Vagina (tissue), 2 donors: ENCODE measurements around the gene LIG3. TPM values are rescaled to one million over a fixed set of nuclear protein-coding genes. Genes with fewer than 3 reads are reported as not detected.

Experiments
- DNase-seq, 2 donors: peaks; one replicate each; pipeline ENCODE4 v3.0.0-alpha.2; 2017; ENCODE audit errors: extremely low spot score in 2 of 2
- H3K27ac ChIP-seq: fragments of 200-600 bp; sonication (generic); one replicate; pipeline ENCODE4 v1.5.1; 2019
- H3K27me3 ChIP-seq: fragments of 200-600 bp; sonication (generic); one replicate; pipeline ENCODE4 v1.5.1; 2019
- H3K36me3 ChIP-seq, 2 donors: fragments of 200-600 bp; sonication (generic); one replicate each; pipeline ENCODE4 v1.5.1; 2017 to 2019
- H3K4me1 ChIP-seq: fragments of 200-600 bp; sonication (generic); one replicate; pipeline ENCODE4 v1.5.1; 2019
- H3K4me3 ChIP-seq, 2 donors: fragments of 200-600 bp; sonication (generic); 1 replicate in 1 of 2; 2 replicates in 1 of 2; pipeline ENCODE4 v1.5.1; 2016 to 2019
- H3K9me3 ChIP-seq: fragments of 200-600 bp; sonication (generic); one replicate; pipeline ENCODE4 v1.5.1; 2019
- POLR2A ChIP-seq, 2 donors: fragments of 450-650 bp; IDR thresholded peaks; one replicate each; pipeline ENCODE4 v1.6.1; 2017; ENCODE audit warnings: antibody characterized with exemption in 2 of 2, mild to moderate bottlenecking in 2 of 2, moderate library complexity in 2 of 2
- POLR2AphosphoS5 ChIP-seq, 2 donors: sonication (generic); formaldehyde crosslinking; IDR thresholded peaks; one replicate each; pipeline ENCODE4 v1.9.0; 2017; ENCODE audit warnings: antibody characterized with exemption in 2 of 2, mild to moderate bottlenecking in 2 of 2, low read depth in 1 of 2; ENCODE audit not compliant: insufficient read depth in 1 of 2
- intact Hi-C: fragments of 100-400 bp; cut with DNase I; formaldehyde crosslinking; loops from one replicate; pipeline ENCODE4 v1.15.1; 2023
- total RNA-seq: library from RNA; depleted of rRNA; stranded (reverse); fragments of >200 nt; gene quantifications from one replicate; pipeline ENCODE4 v1.2.3, GENCODE V29; 2016
- TF ChIP-seq, protein P1 (sequence below), 3 experiments: fragments of 450-650 bp in 2 of 3; fragments of 200-600 bp in 1 of 3; sonication (generic) in 1 of 3; IDR thresholded peaks; one replicate each; pipeline ENCODE4 v1.5.1; 2017 to 2019; ENCODE audit warnings: antibody characterized with exemption in 3 of 3, mild to moderate bottlenecking in 2 of 3, moderate library complexity in 2 of 3

The LIG3 gene
- total RNA-seq, 1 donor from 2014 or later = 30.0 TPM

DNA sequence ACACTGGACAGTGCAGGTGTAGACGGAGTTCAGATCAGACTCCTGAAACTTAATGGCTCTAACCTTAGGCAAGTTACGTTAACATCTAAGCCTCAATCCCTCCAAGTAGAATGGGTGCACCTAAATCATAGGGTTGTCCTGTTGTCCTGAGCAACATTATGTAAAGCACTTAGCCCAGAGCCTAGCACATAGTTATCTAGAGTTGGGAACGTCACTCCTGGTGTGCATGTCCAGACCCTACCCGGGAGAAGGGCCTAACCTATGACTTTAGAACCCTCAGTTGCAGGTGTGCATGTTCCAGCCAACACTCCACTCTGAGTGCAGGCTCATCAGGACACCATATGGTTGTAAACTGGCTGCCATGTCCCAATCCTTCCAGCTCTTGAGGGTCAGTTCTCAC, 26.0 kb downstream of the LIG3 start:
- Histone ChIP-seq H3K4me3 (no peak overlapping the region), H3K4me1 (no peaks in the 10 kb centered on the region), H3K27ac (no peak overlapping the region), H3K9me3 (no peaks in the 10 kb centered on the region), H3K27me3 (no peaks in the 10 kb centered on the region), H3K36me3 (peaks cover 0 to 31% of the 10 kb centered on the region in 2 donors)
- TF ChIP-seq POLR2AphosphoS5 (IDR thresholded peaks at IDR 0.05; ENCODE audit: insufficient read depth in 1 of 2, low read depth in 1 of 2) (no peak), POLR2A (IDR thresholded peaks at IDR 0.05) (no peak)
- TF ChIP-seq, protein P1, sequence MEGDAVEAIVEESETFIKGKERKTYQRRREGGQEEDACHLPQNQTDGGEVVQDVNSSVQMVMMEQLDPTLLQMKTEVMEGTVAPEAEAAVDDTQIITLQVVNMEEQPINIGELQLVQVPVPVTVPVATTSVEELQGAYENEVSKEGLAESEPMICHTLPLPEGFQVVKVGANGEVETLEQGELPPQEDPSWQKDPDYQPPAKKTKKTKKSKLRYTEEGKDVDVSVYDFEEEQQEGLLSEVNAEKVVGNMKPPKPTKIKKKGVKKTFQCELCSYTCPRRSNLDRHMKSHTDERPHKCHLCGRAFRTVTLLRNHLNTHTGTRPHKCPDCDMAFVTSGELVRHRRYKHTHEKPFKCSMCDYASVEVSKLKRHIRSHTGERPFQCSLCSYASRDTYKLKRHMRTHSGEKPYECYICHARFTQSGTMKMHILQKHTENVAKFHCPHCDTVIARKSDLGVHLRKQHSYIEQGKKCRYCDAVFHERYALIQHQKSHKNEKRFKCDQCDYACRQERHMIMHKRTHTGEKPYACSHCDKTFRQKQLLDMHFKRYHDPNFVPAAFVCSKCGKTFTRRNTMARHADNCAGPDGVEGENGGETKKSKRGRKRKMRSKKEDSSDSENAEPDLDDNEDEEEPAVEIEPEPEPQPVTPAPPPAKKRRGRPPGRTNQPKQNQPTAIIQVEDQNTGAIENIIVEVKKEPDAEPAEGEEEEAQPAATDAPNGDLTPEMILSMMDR (IDR thresholded peaks at IDR 0.05) = no peak
- DNase-seq = no peak
- intact Hi-C loops = no loop called here

DNA sequence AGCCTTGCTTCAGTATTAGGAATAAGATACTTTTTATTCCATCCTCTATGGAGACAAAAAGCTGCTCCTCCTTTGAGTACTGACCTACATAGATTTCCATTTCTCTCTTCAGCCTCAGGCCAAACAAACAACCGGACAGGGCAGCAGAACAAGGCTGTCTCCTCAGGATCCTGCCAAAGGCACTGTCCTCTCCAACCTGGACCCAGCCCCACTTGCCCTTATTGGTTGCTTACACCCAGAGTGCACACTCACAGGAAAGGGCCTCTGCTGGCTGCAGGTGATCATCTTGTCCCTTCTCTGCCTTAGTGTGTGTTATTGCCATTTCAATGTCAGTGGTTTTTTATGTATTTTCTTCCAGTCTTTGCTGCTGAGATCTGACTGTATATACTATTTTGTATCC, 26.6 kb downstream of the LIG3 start:
- no peak for DNase-seq
- Histone ChIP-seq H3K36me3 (peaks cover 0 to 25% of the 10 kb centered on the region in 2 donors), H3K4me1 (no peaks in the 10 kb centered on the region), H3K27ac (no peak overlapping the region), H3K9me3 (no peaks in the 10 kb centered on the region), H3K27me3 (no peaks in the 10 kb centered on the region), H3K4me3 (no peak overlapping the region)
- no peak for TF ChIP-seq POLR2AphosphoS5 (IDR thresholded peaks at IDR 0.05; ENCODE audit: insufficient read depth in 1 of 2, low read depth in 1 of 2)
- TF ChIP-seq, protein P1 (IDR thresholded peaks at IDR 0.05) = no peak
- no peak for TF ChIP-seq POLR2A (IDR thresholded peaks at IDR 0.05)
- intact Hi-C loops = no loop called here

DNA sequence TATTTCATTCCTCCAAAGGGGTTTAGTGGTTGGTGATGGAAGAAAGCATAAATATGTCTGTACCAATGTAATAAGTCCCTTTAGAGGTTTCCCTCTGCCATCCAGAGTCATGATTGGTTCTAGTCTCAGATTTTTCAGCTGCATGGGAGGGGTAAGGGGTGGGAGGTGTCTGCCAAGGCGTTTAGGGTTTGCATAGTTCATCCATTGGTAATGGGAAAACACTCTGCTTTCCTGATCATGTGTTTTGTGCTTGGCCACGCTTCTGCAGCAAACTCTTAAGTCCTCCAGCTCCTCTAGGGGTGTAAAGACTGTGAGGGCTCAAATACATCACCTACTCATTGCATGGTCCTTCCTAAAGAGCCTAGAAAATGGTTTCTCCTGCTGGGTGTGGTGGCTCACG, 29.8 kb downstream of the LIG3 start:
- TF ChIP-seq POLR2A (IDR thresholded peaks at IDR 0.05) = no peak
- no peak for TF ChIP-seq POLR2AphosphoS5 (IDR thresholded peaks at IDR 0.05; ENCODE audit: insufficient read depth in 1 of 2, low read depth in 1 of 2)
- TF ChIP-seq, protein P1 (IDR thresholded peaks at IDR 0.05) = no peak
- no peaks in the 10 kb centered on the region for H3K4me1 ChIP-seq
- intact Hi-C loops = no loop called here
- H3K27me3 ChIP-seq = no peaks in the 10 kb centered on the region
- no peak overlapping the region for H3K27ac ChIP-seq
- H3K4me3 ChIP-seq = no peak overlapping the region
- H3K9me3 ChIP-seq = no peaks in the 10 kb centered on the region
- no peak for DNase-seq
- peaks cover 0 to 36% of the 10 kb centered on the region in 2 donors for H3K36me3 ChIP-seq

DNA sequence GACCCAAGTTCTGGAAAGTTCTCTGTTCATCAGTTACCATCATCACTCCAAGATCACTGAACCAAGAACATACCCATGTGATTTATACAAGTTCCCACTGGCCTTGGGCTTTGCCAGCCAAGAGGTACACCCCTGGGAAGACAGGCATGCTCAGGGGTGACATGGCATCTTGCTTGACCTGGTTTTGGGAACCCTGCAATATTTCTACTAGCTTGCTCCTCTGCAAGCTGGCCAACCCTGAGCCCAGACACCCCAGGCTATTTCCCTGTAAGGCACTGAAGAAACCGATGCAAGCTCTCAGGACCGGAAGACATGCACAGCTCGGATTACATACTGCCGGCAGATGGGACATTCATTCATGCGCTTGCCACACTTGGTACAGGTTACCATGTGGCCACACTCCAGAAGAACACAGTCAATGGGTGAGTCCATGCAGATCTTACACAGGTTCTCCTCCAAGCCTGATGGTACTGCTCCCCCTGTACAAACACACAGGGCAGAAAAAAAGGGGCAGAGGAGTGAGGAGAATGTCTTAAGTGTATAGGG, 31.4 kb downstream of the LIG3 start:
- intact Hi-C loops = no loop called here
- Histone ChIP-seq H3K4me1 (no peaks in the 10 kb centered on the region), H3K36me3 (peaks cover 0 to 46% of the 10 kb centered on the region in 2 donors), H3K27ac (no peak overlapping the region), H3K4me3 (no peak overlapping the region), H3K27me3 (no peaks in the 10 kb centered on the region), H3K9me3 (no peaks in the 10 kb centered on the region)
- TF ChIP-seq, protein P1 (IDR thresholded peaks at IDR 0.05) = no peak
- TF ChIP-seq POLR2AphosphoS5 (IDR thresholded peaks at IDR 0.05; ENCODE audit: insufficient read depth in 1 of 2, low read depth in 1 of 2) (no peak), POLR2A (IDR thresholded peaks at IDR 0.05) (no peak)
- no peak for DNase-seq

DNA sequence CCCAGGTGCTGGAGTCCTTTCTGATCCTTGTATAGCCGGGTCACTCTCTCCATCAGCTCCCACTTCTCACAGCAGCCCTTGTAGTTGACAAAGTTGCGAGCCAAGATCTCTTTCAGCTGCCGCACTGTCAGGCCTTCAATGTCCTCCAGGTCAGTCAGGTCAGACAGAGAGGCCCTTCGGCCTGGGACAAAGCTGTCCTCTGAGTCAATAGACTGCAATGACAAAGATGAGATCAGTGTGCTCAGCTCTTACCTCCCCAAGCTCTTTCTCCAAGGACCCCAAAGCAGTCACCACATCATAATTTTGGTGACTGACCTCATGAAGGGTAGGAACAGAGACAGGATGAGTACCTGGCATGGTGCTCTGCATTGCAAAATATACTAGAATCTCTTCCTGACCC, 36.1 kb downstream of the LIG3 start:
- H3K27ac ChIP-seq = no peak overlapping the region
- H3K27me3 ChIP-seq = no peaks in the 10 kb centered on the region
- H3K4me3 ChIP-seq = no peak overlapping the region
- peaks cover 0 to 38% of the 10 kb centered on the region in 2 donors for H3K36me3 ChIP-seq
- TF ChIP-seq POLR2A (IDR thresholded peaks at IDR 0.05) = no peak
- no peak for TF ChIP-seq POLR2AphosphoS5 (IDR thresholded peaks at IDR 0.05; ENCODE audit: insufficient read depth in 1 of 2, low read depth in 1 of 2)
- TF ChIP-seq, protein P1 (IDR thresholded peaks at IDR 0.05) = no peak
- no peaks in the 10 kb centered on the region for H3K9me3 ChIP-seq
- H3K4me1 ChIP-seq = peaks cover 11% of the 10 kb centered on the region
- no peak for DNase-seq
- intact Hi-C loops = no loop called here
